GM12864 (cell line): ENCODE measurements around the gene CLASP2.

Experiments
- DNase-seq: peaks from one replicate; pipeline ENCODE4 v3.0.0-alpha.2; 2011; ENCODE audit warnings: low read depth
- H3K4me3 ChIP-seq: 2 replicates; pipeline ENCODE4 v1.5.1; 2011; ENCODE audit warnings: mild to moderate bottlenecking, low read depth, low read length, control low read depth
- CTCF ChIP-seq: IDR thresholded peaks from 2 replicates; pipeline ENCODE4 v1.5.1; 2011; ENCODE audit warnings: low read depth, mild to moderate bottlenecking, moderate library complexity, low read length, control low read depth, inconsistent platforms; ENCODE audit errors: missing control alignments

The CLASP2 gene

GRCh38 chr3:33543601-33544000 lies 174.5 kb downstream of the CLASP2 start:
- TF ChIP-seq CTCF, result no peak
- DNase-seq, result no peak
- H3K4me3 ChIP-seq, result no peak overlapping the region

GRCh38 chr3:33541918-33542317 lies 176.1 kb downstream of the CLASP2 start:
- no peak for DNase-seq
- no peak overlapping the region for H3K4me3 ChIP-seq
- TF ChIP-seq CTCF, result no peak

GRCh38 chr3:33538678-33539339 lies 179.2 kb downstream of the CLASP2 start:
- TF ChIP-seq CTCF, result no peak
- no peak overlapping the region for H3K4me3 ChIP-seq

GRCh38 chr3:33537133-33537532 lies 180.9 kb downstream of the CLASP2 start:
- no peak for TF ChIP-seq CTCF
- no peak for DNase-seq
- H3K4me3 ChIP-seq, result no peak overlapping the region

More at GRCh38 chr3:33538678-33539339, 179.2 kb downstream of the CLASP2 start:
- no peak for DNase-seq

GRCh38 chr3:33526787-33527186 lies 191.3 kb downstream of the CLASP2 start:
- H3K4me3 ChIP-seq, result no peak overlapping the region
- no peak for DNase-seq
- no peak for TF ChIP-seq CTCF

GRCh38 chr3:33525232-33525631 lies 192.8 kb downstream of the CLASP2 start:
- TF ChIP-seq CTCF, result no peak
- no peak overlapping the region for H3K4me3 ChIP-seq
- DNase-seq, result no peak

GRCh38 chr3:33523093-33523667 lies 194.9 kb downstream of the CLASP2 start:
- DNase-seq, result no peak
- TF ChIP-seq CTCF, result no peak
- H3K4me3 ChIP-seq, result no peak overlapping the region
